SU-DHL-6 (cell line): ENCODE measurements around the gene CCRL2.

Source experiments
- H2AFZ ChIP-seq: fragments of 200-600 bp; sonication (generic); 2 replicates; pipeline ENCODE4 v1.6.1; 2014; ENCODE audit warnings: low read depth, mild to moderate bottlenecking, moderate library complexity, mixed read lengths, antibody characterized with exemption, low read length; ENCODE audit not compliant: severe bottlenecking
- H3F3A ChIP-seq: fragments of 200-600 bp; shearing (Covaris generic); 2 replicates; pipeline ENCODE4 v1.6.0; 2016; ENCODE audit warnings: antibody characterized with exemption, mild to moderate bottlenecking; ENCODE audit not compliant: insufficient read depth
- H3K27ac ChIP-seq: fragments of 200-600 bp; sonication (generic); 2 replicates; pipeline ENCODE4 v1.5.1; 2016; ENCODE audit warnings: low read depth, mild to moderate bottlenecking, low read length, moderate library complexity, mixed read lengths
- H3K27me3 ChIP-seq: fragments of 200-600 bp; sonication (generic), shearing (Covaris generic); 2 replicates; pipeline ENCODE4 v1.6.0; 2014; ENCODE audit warnings: mild to moderate bottlenecking, low read length
- H3K36me3 ChIP-seq: fragments of 200-600 bp; sonication (generic); 2 replicates; pipeline ENCODE4 v1.6.1; 2014; ENCODE audit warnings: mild to moderate bottlenecking, low read length, mixed read lengths
- H3K4me2 ChIP-seq: fragments of 300-600, 200-600 bp; shearing (Covaris generic), sonication (generic); 2 replicates; pipeline ENCODE4 v1.6.0; 2014; ENCODE audit warnings: low read length, low read depth, mild to moderate bottlenecking; ENCODE audit not compliant: poor library complexity, severe bottlenecking
- H3K4me3 ChIP-seq: fragments of 200-600 bp; sonication (generic); 2 replicates; pipeline ENCODE4 v1.5.1; 2014; ENCODE audit warnings: antibody characterized with exemption, low read length, mild to moderate bottlenecking, mixed read lengths; ENCODE audit not compliant: insufficient read depth, poor library complexity, severe bottlenecking
- H3K79me2 ChIP-seq: fragments of 200-600 bp; sonication (generic); 2 replicates; pipeline ENCODE4 v1.6.1; 2014; ENCODE audit warnings: mild to moderate bottlenecking, low read length, moderate library complexity; ENCODE audit not compliant: insufficient read depth
- H3K9ac ChIP-seq: fragments of 200-600 bp; sonication (generic); 2 replicates; pipeline ENCODE4 v1.7.0; 2014; ENCODE audit warnings: mild to moderate bottlenecking, low read length
- H3K9me2 ChIP-seq: fragments of 200-600 bp; sonication (generic); replicated peaks from 2 replicates; pipeline ENCODE4 v1.6.1; 2014; ENCODE audit warnings: low read length; ENCODE audit not compliant: insufficient read depth
- H3K9me3 ChIP-seq: fragments of 200-600 bp; sonication (generic); 2 replicates; pipeline ENCODE4 v1.6.1; 2014; ENCODE audit warnings: low read length, mixed read lengths; ENCODE audit not compliant: insufficient read depth
- H4K20me1 ChIP-seq: fragments of 200-600 bp; sonication (generic); 2 replicates; pipeline ENCODE4 v1.6.1; 2014; ENCODE audit warnings: low read depth, mild to moderate bottlenecking, antibody characterized with exemption, low read length, moderate library complexity, mixed read lengths
- EZH2phosphoT487 ChIP-seq: fragments of 200-600 bp; sonication (generic), shearing (Covaris generic); conservative IDR thresholded peaks from 2 replicates; pipeline ENCODE4 v1.6.1; 2018; ENCODE audit warnings: mild to moderate bottlenecking, antibody characterized with exemption, low read length, moderate library complexity, mixed read lengths
- TF ChIP-seq, protein P1 (sequence below): fragments of 200-600 bp; sonication (generic); IDR thresholded peaks from one replicate; pipeline ENCODE4 v1.5.1; 2017; ENCODE audit warnings: antibody characterized with exemption, mild to moderate bottlenecking, low read length, moderate library complexity; ENCODE audit not compliant: insufficient read depth, poor library complexity, severe bottlenecking

CCRL2 gene

DNA sequence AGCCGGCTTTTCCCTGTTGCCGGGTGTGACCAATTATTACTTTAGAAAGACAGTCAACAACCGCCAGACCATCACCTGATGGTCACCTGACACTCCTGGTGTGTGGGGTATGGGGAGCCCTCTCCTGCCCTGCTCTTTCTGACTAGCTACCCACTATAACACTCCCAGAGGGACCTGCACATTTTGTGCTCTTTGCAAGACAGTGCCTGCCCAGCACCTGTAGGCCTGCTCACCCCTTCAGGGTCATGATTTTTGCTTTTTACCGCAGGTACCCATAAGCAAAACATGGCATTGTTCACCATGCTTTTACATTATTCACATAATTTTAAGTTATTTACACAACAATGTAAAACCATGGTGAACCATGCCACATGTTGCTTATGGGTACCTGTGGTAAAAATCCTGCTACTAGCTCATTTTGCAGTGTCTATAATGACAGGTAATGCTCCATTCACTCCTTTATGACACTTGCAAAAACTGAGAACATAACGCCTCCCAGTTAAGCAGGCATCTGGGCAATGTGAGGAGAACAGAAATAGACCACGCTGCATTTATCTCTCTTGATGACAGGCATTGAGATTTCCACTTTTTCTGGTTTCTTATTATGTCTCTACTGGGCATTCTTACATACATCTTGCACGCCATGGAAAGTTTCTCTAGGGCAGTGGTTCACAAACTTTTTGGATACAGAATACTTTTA is 9.9 kb downstream of the CCRL2 start:
- H3K9me3 ChIP-seq: no peaks in the 10 kb centered on the region
- H3K79me2 ChIP-seq: no peaks in the 10 kb centered on the region
- no peak overlapping the region for H2AFZ ChIP-seq
- no peak overlapping the region for H3K9ac ChIP-seq
- no peak overlapping the region for H3K4me2 ChIP-seq
- no peak for TF ChIP-seq EZH2phosphoT487
- TF ChIP-seq, protein P1, sequence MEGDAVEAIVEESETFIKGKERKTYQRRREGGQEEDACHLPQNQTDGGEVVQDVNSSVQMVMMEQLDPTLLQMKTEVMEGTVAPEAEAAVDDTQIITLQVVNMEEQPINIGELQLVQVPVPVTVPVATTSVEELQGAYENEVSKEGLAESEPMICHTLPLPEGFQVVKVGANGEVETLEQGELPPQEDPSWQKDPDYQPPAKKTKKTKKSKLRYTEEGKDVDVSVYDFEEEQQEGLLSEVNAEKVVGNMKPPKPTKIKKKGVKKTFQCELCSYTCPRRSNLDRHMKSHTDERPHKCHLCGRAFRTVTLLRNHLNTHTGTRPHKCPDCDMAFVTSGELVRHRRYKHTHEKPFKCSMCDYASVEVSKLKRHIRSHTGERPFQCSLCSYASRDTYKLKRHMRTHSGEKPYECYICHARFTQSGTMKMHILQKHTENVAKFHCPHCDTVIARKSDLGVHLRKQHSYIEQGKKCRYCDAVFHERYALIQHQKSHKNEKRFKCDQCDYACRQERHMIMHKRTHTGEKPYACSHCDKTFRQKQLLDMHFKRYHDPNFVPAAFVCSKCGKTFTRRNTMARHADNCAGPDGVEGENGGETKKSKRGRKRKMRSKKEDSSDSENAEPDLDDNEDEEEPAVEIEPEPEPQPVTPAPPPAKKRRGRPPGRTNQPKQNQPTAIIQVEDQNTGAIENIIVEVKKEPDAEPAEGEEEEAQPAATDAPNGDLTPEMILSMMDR: no peak
- H3K4me3 ChIP-seq: no peak overlapping the region
- H3K9me2 ChIP-seq: no peaks in the 10 kb centered on the region
- no peaks in the 10 kb centered on the region for H3K27me3 ChIP-seq
- no peaks in the 10 kb centered on the region for H4K20me1 ChIP-seq
- H3K27ac ChIP-seq: no peak overlapping the region
- no peaks in the 10 kb centered on the region for H3K36me3 ChIP-seq
- H3F3A ChIP-seq: no peaks in the 10 kb centered on the region

DNA sequence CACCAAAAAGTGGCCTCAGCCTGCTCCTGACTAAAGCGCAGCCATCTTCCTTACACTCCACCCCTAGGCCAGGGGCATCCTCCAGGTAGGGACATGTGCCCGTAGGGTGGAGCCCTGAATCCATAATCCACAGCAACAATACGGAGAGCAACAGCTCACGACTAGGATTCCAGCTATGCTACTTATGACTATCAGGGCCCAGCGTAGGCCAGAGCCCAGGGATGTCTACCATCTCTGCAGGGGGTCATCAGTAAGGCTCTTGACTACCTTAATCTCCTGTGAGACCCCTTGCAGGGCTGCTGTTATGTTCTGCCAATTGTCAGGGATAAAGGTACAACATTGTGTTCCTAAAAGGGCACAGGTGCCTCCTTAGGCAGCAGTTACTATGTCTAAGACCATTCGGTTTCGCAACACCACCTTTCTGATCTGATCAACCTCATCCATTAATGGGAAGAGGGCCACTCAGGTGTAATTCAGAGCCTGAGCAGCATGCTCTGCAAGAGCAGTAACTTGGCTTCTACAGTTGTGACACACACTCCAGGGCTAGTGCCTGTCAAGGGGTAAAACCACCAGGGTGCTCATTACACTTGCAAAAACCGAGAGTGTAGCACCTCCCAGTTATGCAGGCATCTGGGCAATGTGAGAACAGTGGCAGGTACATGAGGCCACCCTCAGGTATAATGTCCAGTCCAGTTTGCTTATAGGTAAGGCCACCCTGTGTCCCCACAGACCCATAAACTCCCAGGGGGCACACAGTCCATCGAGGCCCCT is 11.0 kb downstream of the CCRL2 start:
- Histone ChIP-seq H3K9me2 (no peaks in the 10 kb centered on the region), H3K4me2 (no peak overlapping the region), H4K20me1 (no peaks in the 10 kb centered on the region), H3K79me2 (no peaks in the 10 kb centered on the region), H3K27ac (no peak overlapping the region), H3K9ac (no peak overlapping the region), H3K27me3 (no peaks in the 10 kb centered on the region), H3K4me3 (no peak overlapping the region), H3K9me3 (no peaks in the 10 kb centered on the region), H3K36me3 (no peaks in the 10 kb centered on the region), H3F3A (no peaks in the 10 kb centered on the region), H2AFZ (no peak overlapping the region)
- TF ChIP-seq, protein P1: no peak
- TF ChIP-seq EZH2phosphoT487: no peak

DNA sequence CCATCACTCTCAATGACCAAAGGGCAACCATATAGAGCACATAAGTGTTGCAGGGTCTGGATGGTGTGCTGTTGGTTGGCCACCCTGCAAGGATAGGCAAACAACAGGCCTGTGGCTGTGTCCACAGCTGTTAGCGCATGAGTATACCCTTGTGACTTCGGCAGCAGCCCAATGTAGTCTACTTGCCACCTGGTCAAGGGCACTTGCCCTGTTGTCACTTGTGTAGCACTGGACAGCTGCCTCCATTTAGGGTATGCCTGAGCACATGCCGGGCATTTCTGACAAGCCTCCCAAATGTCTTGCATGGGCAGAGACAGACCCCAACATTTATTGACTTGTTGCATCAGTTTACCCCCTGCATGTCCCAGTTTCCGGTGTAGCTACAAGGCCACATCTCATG is 12.8 kb downstream of the CCRL2 start:
- Histone ChIP-seq H3K9me3 (no peaks in the 10 kb centered on the region), H3K27me3 (no peaks in the 10 kb centered on the region), H2AFZ (no peak overlapping the region), H3K4me3 (no peak overlapping the region), H4K20me1 (no peaks in the 10 kb centered on the region), H3F3A (no peaks in the 10 kb centered on the region), H3K9ac (no peak overlapping the region), H3K36me3 (no peaks in the 10 kb centered on the region), H3K9me2 (no peaks in the 10 kb centered on the region), H3K4me2 (no peak overlapping the region), H3K27ac (no peak overlapping the region), H3K79me2 (no peaks in the 10 kb centered on the region)
- TF ChIP-seq EZH2phosphoT487: no peak
- TF ChIP-seq, protein P1: no peak
